Measurements from ENCODE around the gene HDAC4.

HDAC4 gene

GRCh38 chr2:239258248-239258647, 142.6 kb downstream of the HDAC4 start:
- TF ChIP-seq CTCF (IDR thresholded peaks at IDR 0.05; ENCODE audit: insufficient read depth, low read depth, low read length, missing control alignments) = no peak
- no peak overlapping the region for H3K4me3 ChIP-seq (ENCODE audit: low read depth, low read length)
- DNase-seq (ENCODE audit: low read depth) = no peak

GRCh38 chr2:239257511-239257937, 143.3 kb downstream of the HDAC4 start:
- TF ChIP-seq CTCF (IDR thresholded peaks at IDR 0.05; ENCODE audit: insufficient read depth, low read depth, low read length, missing control alignments) = no peak
- no peak for DNase-seq (ENCODE audit: low read depth)

GRCh38 chr2:239256350-239256743, 144.5 kb downstream of the HDAC4 start:
- no peak for DNase-seq (ENCODE audit: low read depth)
- no peak overlapping the region for H3K4me3 ChIP-seq (ENCODE audit: low read depth, low read length)
- TF ChIP-seq CTCF (IDR thresholded peaks at IDR 0.05; ENCODE audit: insufficient read depth, low read depth, low read length, missing control alignments) = no peak

More at GRCh38 chr2:239257511-239257937, 143.3 kb downstream of the HDAC4 start:
- H3K4me3 ChIP-seq (ENCODE audit: low read depth, low read length) = no peak overlapping the region

- no peak overlapping the region for H3K4me3 ChIP-seq (ENCODE audit: low read depth, low read length)
- no peak for DNase-seq (ENCODE audit: low read depth)
- no peak for TF ChIP-seq CTCF (IDR thresholded peaks at IDR 0.05; ENCODE audit: insufficient read depth, low read depth, low read length, missing control alignments)
Observed at GRCh38 chr2:239255628-239256349, 145.0 kb downstream of the HDAC4 start.

GRCh38 chr2:239255218-239255617, 145.6 kb downstream of the HDAC4 start:
- no peak for TF ChIP-seq CTCF (IDR thresholded peaks at IDR 0.05; ENCODE audit: insufficient read depth, low read depth, low read length, missing control alignments)
- DNase-seq (ENCODE audit: low read depth) = no peak
- no peak overlapping the region for H3K4me3 ChIP-seq (ENCODE audit: low read depth, low read length)

- no peak for TF ChIP-seq CTCF (IDR thresholded peaks at IDR 0.05; ENCODE audit: insufficient read depth, low read depth, low read length, missing control alignments)
- DNase-seq (ENCODE audit: low read depth) = no peak
- no peak overlapping the region for H3K4me3 ChIP-seq (ENCODE audit: low read depth, low read length)
Observed at GRCh38 chr2:239253701-239254436, 147.0 kb downstream of the HDAC4 start.

Measured in GM12865 (cell line).